Peyer's patch (tissue), 4 donors: ENCODE results near the gene GIMD1.

ENCODE experiments used
- POLR2A ChIP-seq, 2 donors: fragments of 450-650 bp; IDR thresholded peaks; one replicate each; pipeline ENCODE4 v1.5.1; 2017; ENCODE audit warnings: antibody characterized with exemption in 2 of 2, mild to moderate bottlenecking in 2 of 2, moderate library complexity in 2 of 2
- TF ChIP-seq, protein P1 (sequence below), 6 experiments: fragments of 450-650 bp in 4 of 6; fragments of 200-600 bp in 2 of 6; sonication (generic) in 1 of 6; IDR thresholded peaks; one replicate each; pipeline ENCODE4 v1.5.1; 2017 to 2019; ENCODE audit warnings: antibody characterized with exemption in 6 of 6, mild to moderate bottlenecking in 3 of 6, moderate library complexity in 1 of 6

DNA sequence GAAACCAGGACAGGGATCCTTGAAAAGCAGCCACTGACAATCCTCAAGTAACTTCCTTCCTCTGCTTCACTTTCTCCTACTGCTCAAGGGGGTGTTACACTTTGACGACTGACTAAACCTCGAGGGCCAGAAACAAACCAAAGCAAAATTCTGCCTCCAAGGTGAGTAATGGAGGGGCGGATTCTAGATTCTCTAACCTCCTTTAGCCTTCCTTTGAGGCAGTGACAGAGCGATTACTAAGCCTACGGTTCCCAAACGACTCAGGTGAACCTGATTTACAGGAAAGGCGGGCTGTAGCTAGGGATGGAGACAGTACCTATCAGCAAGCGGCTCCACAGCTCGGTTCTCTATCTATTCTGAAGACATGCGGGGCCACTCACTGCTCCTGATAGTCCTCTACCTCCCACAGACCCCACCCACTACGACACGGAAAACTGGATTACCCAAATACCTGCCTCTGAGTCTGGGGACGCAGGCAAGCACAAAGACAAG lies 53.1 kb downstream of the GIMD1 start:
- TF ChIP-seq, protein P1, sequence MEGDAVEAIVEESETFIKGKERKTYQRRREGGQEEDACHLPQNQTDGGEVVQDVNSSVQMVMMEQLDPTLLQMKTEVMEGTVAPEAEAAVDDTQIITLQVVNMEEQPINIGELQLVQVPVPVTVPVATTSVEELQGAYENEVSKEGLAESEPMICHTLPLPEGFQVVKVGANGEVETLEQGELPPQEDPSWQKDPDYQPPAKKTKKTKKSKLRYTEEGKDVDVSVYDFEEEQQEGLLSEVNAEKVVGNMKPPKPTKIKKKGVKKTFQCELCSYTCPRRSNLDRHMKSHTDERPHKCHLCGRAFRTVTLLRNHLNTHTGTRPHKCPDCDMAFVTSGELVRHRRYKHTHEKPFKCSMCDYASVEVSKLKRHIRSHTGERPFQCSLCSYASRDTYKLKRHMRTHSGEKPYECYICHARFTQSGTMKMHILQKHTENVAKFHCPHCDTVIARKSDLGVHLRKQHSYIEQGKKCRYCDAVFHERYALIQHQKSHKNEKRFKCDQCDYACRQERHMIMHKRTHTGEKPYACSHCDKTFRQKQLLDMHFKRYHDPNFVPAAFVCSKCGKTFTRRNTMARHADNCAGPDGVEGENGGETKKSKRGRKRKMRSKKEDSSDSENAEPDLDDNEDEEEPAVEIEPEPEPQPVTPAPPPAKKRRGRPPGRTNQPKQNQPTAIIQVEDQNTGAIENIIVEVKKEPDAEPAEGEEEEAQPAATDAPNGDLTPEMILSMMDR (IDR thresholded peaks at IDR 0.05) = no peak
- no peak for TF ChIP-seq POLR2A (IDR thresholded peaks at IDR 0.05)
